ENCODE measurements around the gene ACVR1. TPM values are rescaled to one million over a fixed set of nuclear protein-coding genes. Genes with fewer than 3 reads are reported as not detected.
A peak's percentile ranks its signal among the peaks of the same experiment; 100 is the strongest.

ACVR1 gene
- total and polyA plus RNA-seq, 2 donors (not counting 3 experiments of a cell fraction or from before 2014, with no cell fraction given), result 24.8 to 33.6 TPM

DNA sequence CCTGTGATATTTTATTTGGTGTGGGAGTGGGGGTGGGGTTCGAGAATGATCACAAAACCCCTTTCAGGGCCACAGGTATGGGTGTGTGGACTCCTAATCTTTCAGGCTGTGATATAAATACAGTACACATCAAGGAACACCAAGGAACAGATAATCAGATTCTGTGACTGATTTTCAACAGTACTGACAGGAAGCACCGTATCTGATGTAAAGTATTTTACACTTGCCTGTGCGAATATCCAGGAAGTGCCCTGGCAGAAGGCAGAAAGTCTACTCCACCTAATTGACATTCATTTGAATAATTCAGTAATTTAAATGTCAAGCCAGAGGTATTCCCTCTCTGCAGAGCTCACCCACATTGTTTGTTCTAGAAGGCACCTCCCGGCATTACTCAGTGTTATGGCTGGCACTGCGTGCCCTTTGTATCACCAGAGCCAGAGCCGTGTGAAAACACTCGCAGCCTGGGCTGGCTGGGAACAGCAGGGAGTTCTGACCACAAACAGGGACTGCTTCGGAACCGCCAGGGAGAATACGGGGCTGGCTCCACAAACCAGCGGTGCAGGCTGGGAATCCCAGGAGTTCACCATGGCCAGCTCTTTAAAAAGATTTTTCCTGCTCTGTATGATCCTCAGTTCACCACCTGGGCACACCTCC, 91.8 kb downstream of the ACVR1 start:
- ChIA-PET CTCF (interaction anchor here (1.0 to 1.7 kb wide), 4 partner anchors 9 to 92 kb away, joined by 3 to 6 read pairs (median 4); partner anchors contain the start of gene ACVR1), POLR2A (no interaction called here)
- H3K9me3 ChIP-seq (replicated peaks; ENCODE audit: control insufficient read depth, insufficient read depth, low read length), result no peaks in the 10 kb centered on the region
- H3K9ac ChIP-seq (replicated peaks; ENCODE audit: extremely low read depth, insufficient read depth, low read length), result peak overlapping the region; percentile 13
- H3K4me2 ChIP-seq (ENCODE audit: insufficient read depth, low read length), result peak overlapping the region; percentile 46
- no peaks in the 10 kb centered on the region for H3K9me1 ChIP-seq (replicated peaks; ENCODE audit: control insufficient read depth, extremely low read depth, insufficient read depth, low read length)
- intact Hi-C loops (cut with micrococcal nuclease) (loop anchor here (1.0 to 10.0 kb wide), 4 partner anchors 47 to 671 kb away; partner anchors contain the start of genes ACVR1, CCDC148 and PKP4), dilution Hi-C loops (cut with MboI; ENCODE audit: extremely low pct_ligation_motif_present, low sequenced_read_pairs) (loop anchor here (25.0 kb wide), 1 partner anchor 228 kb away; no protein-coding TSS in a partner anchor)
- no peak overlapping the region for H2AFZ ChIP-seq (ENCODE audit: low read depth, low read length)
- peaks cover 40% of the 10 kb centered on the region for H3K4me1 ChIP-seq (ENCODE audit: control insufficient read depth, extremely low read depth, insufficient read depth, low read length)
- H3K27ac ChIP-seq (ENCODE audit: insufficient read depth, low read depth, low read length), result peak overlapping the region; percentile 44
- H3K4me3 ChIP-seq (replicated peaks in 1 of 3; ENCODE audit: insufficient read depth in 1 of 3, low read depth in 1 of 3, low read length in 3 of 3), result no peak overlapping the region
- H4K20me1 ChIP-seq (replicated peaks; ENCODE audit: control insufficient read depth, extremely low read depth, insufficient read depth, low read length), result peaks cover 2% of the 10 kb centered on the region
- TF ChIP-seq, protein P1, sequence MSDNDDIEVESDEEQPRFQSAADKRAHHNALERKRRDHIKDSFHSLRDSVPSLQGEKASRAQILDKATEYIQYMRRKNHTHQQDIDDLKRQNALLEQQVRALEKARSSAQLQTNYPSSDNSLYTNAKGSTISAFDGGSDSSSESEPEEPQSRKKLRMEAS (IDR thresholded peaks at IDR 0.05; ENCODE audit: insufficient read depth, insufficient read length), result no peak
- peak; percentile 9 for TF ChIP-seq FOS (IDR thresholded peaks at IDR 0.05; ENCODE audit: borderline replicate concordance, insufficient read depth, low read length)
- no peak for TF ChIP-seq JUN (IDR thresholded peaks at IDR 0.05; ENCODE audit: borderline replicate concordance, insufficient read depth, insufficient read length, low read depth)
- no peak for TF ChIP-seq EZH2 (IDR thresholded peaks at IDR 0.05; ENCODE audit: borderline replicate concordance, low read depth, low read length, severe bottlenecking)
- FAIRE-seq (peak; percentile 81), DNase-seq (ENCODE audit: low read depth, low spot score) (peak; percentile 82)
- peaks cover 0 to 2% of the 10 kb centered on the region in 2 experiments for H3K36me3 ChIP-seq (ENCODE audit: control insufficient read depth in 2 of 2, extremely low read depth in 1 of 2, insufficient read depth in 2 of 2, low read length in 2 of 2)
- no peaks in the 10 kb centered on the region for H3K79me2 ChIP-seq (ENCODE audit: control insufficient read depth, insufficient read depth, low read length)
- no TSS peak for BruUV-seq (replicated peaks)
- H3K27me3 ChIP-seq (ENCODE audit: control insufficient read depth in 2 of 2, insufficient read depth in 2 of 2, low read length in 2 of 2), result no peaks in the 10 kb centered on the region

DNA sequence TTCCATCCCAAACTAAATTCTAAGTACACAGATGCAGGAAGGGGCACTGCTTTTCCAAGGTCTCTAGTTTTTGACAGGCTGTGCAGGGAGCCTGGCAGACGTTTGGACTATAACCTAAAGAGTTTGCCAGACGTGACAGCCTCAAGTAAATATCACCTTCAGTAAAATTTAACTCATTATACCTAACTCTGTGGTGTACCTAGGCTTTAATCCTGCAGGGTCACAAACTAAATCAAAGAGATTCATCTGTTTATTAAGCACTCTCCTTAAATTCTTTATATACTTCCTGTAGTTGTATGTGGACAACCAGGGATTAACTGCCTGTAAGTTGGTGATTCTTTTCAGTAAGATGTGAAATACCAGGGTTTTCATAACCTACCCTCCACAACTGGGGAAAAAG, 92.9 kb downstream of the ACVR1 start:
- Histone ChIP-seq H3K4me3 (replicated peaks in 1 of 3; ENCODE audit: insufficient read depth in 1 of 3, low read depth in 1 of 3, low read length in 3 of 3) (no peak overlapping the region), H3K9me1 (replicated peaks; ENCODE audit: control insufficient read depth, extremely low read depth, insufficient read depth, low read length) (no peaks in the 10 kb centered on the region), H4K20me1 (replicated peaks; ENCODE audit: control insufficient read depth, extremely low read depth, insufficient read depth, low read length) (peaks cover 3% of the 10 kb centered on the region), H2AFZ (ENCODE audit: low read depth, low read length) (no peak overlapping the region), H3K4me2 (ENCODE audit: insufficient read depth, low read length) (no peak overlapping the region), H3K4me1 (ENCODE audit: control insufficient read depth, extremely low read depth, insufficient read depth, low read length) (peaks cover 36% of the 10 kb centered on the region), H3K27me3 (ENCODE audit: control insufficient read depth in 2 of 2, insufficient read depth in 2 of 2, low read length in 2 of 2) (no peaks in the 10 kb centered on the region), H3K27ac (ENCODE audit: insufficient read depth, low read depth, low read length) (no peak overlapping the region), H3K36me3 (ENCODE audit: control insufficient read depth in 2 of 2, extremely low read depth in 1 of 2, insufficient read depth in 2 of 2, low read length in 2 of 2) (peaks cover 0 to 2% of the 10 kb centered on the region in 2 experiments), H3K9ac (replicated peaks; ENCODE audit: extremely low read depth, insufficient read depth, low read length) (no peak overlapping the region), H3K9me3 (replicated peaks; ENCODE audit: control insufficient read depth, insufficient read depth, low read length) (no peaks in the 10 kb centered on the region), H3K79me2 (ENCODE audit: control insufficient read depth, insufficient read depth, low read length) (no peaks in the 10 kb centered on the region)
- ChIA-PET POLR2A (no interaction called here), CTCF (interaction anchor here (1.0 to 3.5 kb wide), 2 partner anchors 10 to 92 kb away, joined by 3 to 18 read pairs; partner anchors contain the start of gene ACVR1)
- FAIRE-seq (no peak), DNase-seq (ENCODE audit: low read depth, low spot score) (no peak)
- BruUV-seq (replicated peaks), result no TSS peak
- intact Hi-C loops (cut with micrococcal nuclease), result loop anchor here (10.0 kb wide), 1 partner anchor 672 kb away; the partner anchor contains the start of genes CCDC148 and PKP4
- TF ChIP-seq, protein P2, sequence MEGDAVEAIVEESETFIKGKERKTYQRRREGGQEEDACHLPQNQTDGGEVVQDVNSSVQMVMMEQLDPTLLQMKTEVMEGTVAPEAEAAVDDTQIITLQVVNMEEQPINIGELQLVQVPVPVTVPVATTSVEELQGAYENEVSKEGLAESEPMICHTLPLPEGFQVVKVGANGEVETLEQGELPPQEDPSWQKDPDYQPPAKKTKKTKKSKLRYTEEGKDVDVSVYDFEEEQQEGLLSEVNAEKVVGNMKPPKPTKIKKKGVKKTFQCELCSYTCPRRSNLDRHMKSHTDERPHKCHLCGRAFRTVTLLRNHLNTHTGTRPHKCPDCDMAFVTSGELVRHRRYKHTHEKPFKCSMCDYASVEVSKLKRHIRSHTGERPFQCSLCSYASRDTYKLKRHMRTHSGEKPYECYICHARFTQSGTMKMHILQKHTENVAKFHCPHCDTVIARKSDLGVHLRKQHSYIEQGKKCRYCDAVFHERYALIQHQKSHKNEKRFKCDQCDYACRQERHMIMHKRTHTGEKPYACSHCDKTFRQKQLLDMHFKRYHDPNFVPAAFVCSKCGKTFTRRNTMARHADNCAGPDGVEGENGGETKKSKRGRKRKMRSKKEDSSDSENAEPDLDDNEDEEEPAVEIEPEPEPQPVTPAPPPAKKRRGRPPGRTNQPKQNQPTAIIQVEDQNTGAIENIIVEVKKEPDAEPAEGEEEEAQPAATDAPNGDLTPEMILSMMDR (IDR thresholded peaks at IDR 0.05; ENCODE audit: extremely low read depth in 1 of 2, insufficient read depth in 1 of 2, low read depth in 1 of 2, low read length in 2 of 2), result no peak
- TF ChIP-seq POLR2A (IDR thresholded peaks at IDR 0.05; ENCODE audit: low read depth, low read length) (no peak), GATA2 (IDR thresholded peaks at IDR 0.05; ENCODE audit: insufficient read depth, insufficient read length, low read depth, low read length) (no peak), EZH2 (IDR thresholded peaks at IDR 0.05; ENCODE audit: borderline replicate concordance, low read depth, low read length, severe bottlenecking) (no peak), MYC (IDR thresholded peaks at IDR 0.05; ENCODE audit: low read depth, low read length) (no peak), JUN (IDR thresholded peaks at IDR 0.05; ENCODE audit: borderline replicate concordance, insufficient read depth, insufficient read length, low read depth) (no peak), FOS (IDR thresholded peaks at IDR 0.05; ENCODE audit: borderline replicate concordance, insufficient read depth, low read length) (no peak), POLR2AphosphoS5 (IDR thresholded peaks at IDR 0.05; ENCODE audit: insufficient read depth, low read depth, low read length) (no peak)
- TF ChIP-seq, protein P1 (IDR thresholded peaks at IDR 0.05; ENCODE audit: insufficient read depth, insufficient read length), result no peak
- dilution Hi-C loops (cut with MboI; ENCODE audit: extremely low pct_ligation_motif_present, low sequenced_read_pairs), result loop anchor here (25.0 kb wide), 1 partner anchor 229 kb away; no protein-coding TSS in a partner anchor

Data from endothelial cell of umbilical vein (primary cell).